Measurements from ENCODE around the gene ASIC5. TPM values are rescaled to one million over a fixed set of nuclear protein-coding genes. Genes with fewer than 3 reads are reported as not detected.
"Not testable (repeated sequence)": the region's sequence is repeated elsewhere in the genome, so short reads cannot be mapped to it uniquely, and the experiment has no call there.

The ASIC5 gene
- total RNA-seq: not detected in 2 replicates

- no peak for DNase-seq (ENCODE audit: low read depth, low spot score)
Measured at GRCh38 chr4:155866177-155866576, at the start of gene ASIC5. TSS of gene ASIC5 (minus strand) at chr4:155866277. CDS start at chr4:155866226, 51 bp downstream.

- DNase-seq (ENCODE audit: low read depth, low spot score): no peak
Measured at GRCh38 chr4:155914782-155915181, 48.7 kb upstream of the ASIC5 start.

GRCh38 chr4:155911905-155912304 lies 45.8 kb upstream of the ASIC5 start:
- no peak for DNase-seq (ENCODE audit: low read depth, low spot score)

- DNase-seq (ENCODE audit: low read depth, low spot score): no peak
Measured at GRCh38 chr4:155909615-155910226, 43.6 kb upstream of the ASIC5 start.

GRCh38 chr4:155908187-155909139 lies 42.4 kb upstream of the ASIC5 start:
- no peak for DNase-seq (ENCODE audit: low read depth, low spot score)

GRCh38 chr4:155907556-155907955 lies 41.5 kb upstream of the ASIC5 start:
- no peak for DNase-seq (ENCODE audit: low read depth, low spot score)

GRCh38 chr4:155906554-155907247 lies 40.6 kb upstream of the ASIC5 start:
- no peak for DNase-seq (ENCODE audit: low read depth, low spot score)

- DNase-seq (ENCODE audit: low read depth, low spot score): no peak
Measured at GRCh38 chr4:155904331-155904730, 38.3 kb upstream of the ASIC5 start.

GRCh38 chr4:155903453-155903852 lies 37.4 kb upstream of the ASIC5 start, which contains the start of gene TDO2:
TSS of gene TDO2 (plus strand) at chr4:155903696. CDS start at chr4:155903759, 63 bp downstream.
- no peak for DNase-seq (ENCODE audit: low read depth, low spot score)

- no peak for DNase-seq (ENCODE audit: low read depth, low spot score)
Measured at GRCh38 chr4:155901013-155901412, 34.9 kb upstream of the ASIC5 start.

GRCh38 chr4:155900381-155900780 lies 34.3 kb upstream of the ASIC5 start:
- no peak for DNase-seq (ENCODE audit: low read depth, low spot score)

GRCh38 chr4:155899891-155900290 lies 33.8 kb upstream of the ASIC5 start:
- DNase-seq (ENCODE audit: low read depth, low spot score): no peak

- DNase-seq (ENCODE audit: low read depth, low spot score): not testable (repeated sequence)
Measured at GRCh38 chr4:155898371-155898770, 32.3 kb upstream of the ASIC5 start.

- no peak for DNase-seq (ENCODE audit: low read depth, low spot score)
Measured at GRCh38 chr4:155891058-155891457, 25.0 kb upstream of the ASIC5 start.

- DNase-seq (ENCODE audit: low read depth, low spot score): no peak
Measured at GRCh38 chr4:155889946-155890345, 23.9 kb upstream of the ASIC5 start.

- no peak for DNase-seq (ENCODE audit: low read depth, low spot score)
Measured at GRCh38 chr4:155889031-155889793, 23.1 kb upstream of the ASIC5 start.

- no peak for DNase-seq (ENCODE audit: low read depth, low spot score)
Measured at GRCh38 chr4:155887847-155888570, 21.9 kb upstream of the ASIC5 start.

- no peak for DNase-seq (ENCODE audit: low read depth, low spot score)
Measured at GRCh38 chr4:155887045-155887444, 21.0 kb upstream of the ASIC5 start.

- no peak for DNase-seq (ENCODE audit: low read depth, low spot score)
Measured at GRCh38 chr4:155885666-155886065, 19.6 kb upstream of the ASIC5 start.

- no peak for DNase-seq (ENCODE audit: low read depth, low spot score)
Measured at GRCh38 chr4:155883895-155884294, 17.8 kb upstream of the ASIC5 start.
